IMR-90 (cell line): ENCODE measurements around the gene CFAP61.

Experiments used
- CEBPB ChIP-seq: IDR thresholded peaks from 2 replicates; pipeline ENCODE4 v1.6.1; 2012; ENCODE audit warnings: low read depth, low read length, improper control_type of control experiment
- CHD1 ChIP-seq: IDR thresholded peaks from 2 replicates; pipeline ENCODE4 v1.6.1; 2012; ENCODE audit warnings: low read depth, low read length, improper control_type of control experiment
- FOS ChIP-seq: fragments of 150-350 bp; IDR thresholded peaks from 2 replicates; pipeline ENCODE4 v1.6.1; 2016; ENCODE audit warnings: low read depth, low read length
- MAFK ChIP-seq: IDR thresholded peaks from 2 replicates; pipeline ENCODE4 v1.6.1; 2012; ENCODE audit warnings: low read depth, low read length, improper control_type of control experiment
- MAZ ChIP-seq: IDR thresholded peaks from 2 replicates; pipeline ENCODE4 v1.6.1; 2012; ENCODE audit warnings: low read depth, mild to moderate bottlenecking, low read length, improper control_type of control experiment, moderate library complexity, borderline replicate concordance
- POLR2A ChIP-seq: IDR thresholded peaks from 2 replicates; pipeline ENCODE4 v1.6.1; 2012; ENCODE audit warnings: mild to moderate bottlenecking, low read depth, low read length
- RAD21 ChIP-seq: IDR thresholded peaks from 2 replicates; pipeline ENCODE4 v1.6.1; 2012; ENCODE audit warnings: low read length, improper control_type of control experiment
- RCOR1 ChIP-seq: IDR thresholded peaks from 2 replicates; pipeline ENCODE4 v1.6.1; 2012; ENCODE audit warnings: mild to moderate bottlenecking, low read length, improper control_type of control experiment; ENCODE audit not compliant: insufficient replicate concordance
- RFX5 ChIP-seq: IDR thresholded peaks from 2 replicates; pipeline ENCODE4 v1.8.0; 2012; ENCODE audit warnings: low read depth, mild to moderate bottlenecking, low read length, moderate library complexity
- SMC3 ChIP-seq: fragments of 150-350 bp; IDR thresholded peaks from 2 replicates; pipeline ENCODE4 v1.6.1; 2016; ENCODE audit warnings: low read depth, mild to moderate bottlenecking, antibody characterized with exemption, low read length, moderate library complexity
- TF ChIP-seq, protein P1 (sequence below): conservative IDR thresholded peaks from 2 replicates; pipeline ENCODE4 v1.5.1; 2012; ENCODE audit warnings: mild to moderate bottlenecking, low read depth, low read length, improper control_type of control experiment
- TF ChIP-seq, protein P2 (sequence below): fragments of 150-350 bp; IDR thresholded peaks from 2 replicates; pipeline ENCODE4 v1.6.1; 2017; ENCODE audit warnings: mild to moderate bottlenecking, antibody characterized with exemption, low read length, low read depth
- TF ChIP-seq, protein P3 (sequence below): fragments of 150-350 bp; IDR thresholded peaks from 2 replicates; pipeline ENCODE4 v1.6.1; 2016; ENCODE audit warnings: low read depth, mild to moderate bottlenecking, low read length, moderate library complexity, borderline replicate concordance

DNA sequence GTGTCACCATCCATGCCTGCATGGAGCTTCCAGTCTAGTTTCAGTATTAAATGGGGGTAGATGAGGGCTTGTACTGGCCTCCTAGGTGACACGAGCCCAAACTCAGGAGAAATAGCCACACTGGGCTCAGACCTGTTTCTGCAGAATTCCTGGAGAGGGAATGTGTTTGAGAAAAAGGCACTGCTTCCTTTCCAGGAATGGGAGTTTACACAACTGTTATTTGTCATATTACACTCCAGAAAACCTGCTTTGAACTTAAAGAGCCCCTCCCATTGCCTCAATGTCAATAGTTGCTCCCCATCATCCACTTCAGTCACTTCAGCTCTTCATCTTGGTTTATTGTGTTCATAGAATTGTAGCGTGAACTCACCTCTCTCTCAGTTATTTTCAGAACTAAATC lies 151.5 kb downstream of the CFAP61 start:
- TF ChIP-seq, protein P1, sequence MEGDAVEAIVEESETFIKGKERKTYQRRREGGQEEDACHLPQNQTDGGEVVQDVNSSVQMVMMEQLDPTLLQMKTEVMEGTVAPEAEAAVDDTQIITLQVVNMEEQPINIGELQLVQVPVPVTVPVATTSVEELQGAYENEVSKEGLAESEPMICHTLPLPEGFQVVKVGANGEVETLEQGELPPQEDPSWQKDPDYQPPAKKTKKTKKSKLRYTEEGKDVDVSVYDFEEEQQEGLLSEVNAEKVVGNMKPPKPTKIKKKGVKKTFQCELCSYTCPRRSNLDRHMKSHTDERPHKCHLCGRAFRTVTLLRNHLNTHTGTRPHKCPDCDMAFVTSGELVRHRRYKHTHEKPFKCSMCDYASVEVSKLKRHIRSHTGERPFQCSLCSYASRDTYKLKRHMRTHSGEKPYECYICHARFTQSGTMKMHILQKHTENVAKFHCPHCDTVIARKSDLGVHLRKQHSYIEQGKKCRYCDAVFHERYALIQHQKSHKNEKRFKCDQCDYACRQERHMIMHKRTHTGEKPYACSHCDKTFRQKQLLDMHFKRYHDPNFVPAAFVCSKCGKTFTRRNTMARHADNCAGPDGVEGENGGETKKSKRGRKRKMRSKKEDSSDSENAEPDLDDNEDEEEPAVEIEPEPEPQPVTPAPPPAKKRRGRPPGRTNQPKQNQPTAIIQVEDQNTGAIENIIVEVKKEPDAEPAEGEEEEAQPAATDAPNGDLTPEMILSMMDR = no peak
- TF ChIP-seq MAFK (no peak), POLR2A (no peak), RCOR1 (no peak), RFX5 (no peak), RAD21 (no peak), MAZ (no peak), FOS (no peak), CEBPB (no peak), CHD1 (no peak), SMC3 (no peak)
- TF ChIP-seq, protein P2, sequence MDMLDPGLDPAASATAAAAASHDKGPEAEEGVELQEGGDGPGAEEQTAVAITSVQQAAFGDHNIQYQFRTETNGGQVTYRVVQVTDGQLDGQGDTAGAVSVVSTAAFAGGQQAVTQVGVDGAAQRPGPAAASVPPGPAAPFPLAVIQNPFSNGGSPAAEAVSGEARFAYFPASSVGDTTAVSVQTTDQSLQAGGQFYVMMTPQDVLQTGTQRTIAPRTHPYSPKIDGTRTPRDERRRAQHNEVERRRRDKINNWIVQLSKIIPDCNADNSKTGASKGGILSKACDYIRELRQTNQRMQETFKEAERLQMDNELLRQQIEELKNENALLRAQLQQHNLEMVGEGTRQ = no peak
- TF ChIP-seq, protein P3, sequence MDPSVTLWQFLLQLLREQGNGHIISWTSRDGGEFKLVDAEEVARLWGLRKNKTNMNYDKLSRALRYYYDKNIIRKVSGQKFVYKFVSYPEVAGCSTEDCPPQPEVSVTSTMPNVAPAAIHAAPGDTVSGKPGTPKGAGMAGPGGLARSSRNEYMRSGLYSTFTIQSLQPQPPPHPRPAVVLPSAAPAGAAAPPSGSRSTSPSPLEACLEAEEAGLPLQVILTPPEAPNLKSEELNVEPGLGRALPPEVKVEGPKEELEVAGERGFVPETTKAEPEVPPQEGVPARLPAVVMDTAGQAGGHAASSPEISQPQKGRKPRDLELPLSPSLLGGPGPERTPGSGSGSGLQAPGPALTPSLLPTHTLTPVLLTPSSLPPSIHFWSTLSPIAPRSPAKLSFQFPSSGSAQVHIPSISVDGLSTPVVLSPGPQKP = no peak
